ENCODE measurements around the gene SEC24C.

GRCh38 chr10:73743327-73743904 is 756 bp upstream of the SEC24C start:
- no peak for TF ChIP-seq SP1 (IDR thresholded peaks at IDR 0.05)
- no peak for TF ChIP-seq BHLHE40 (IDR thresholded peaks at IDR 0.05; ENCODE audit: borderline replicate concordance)
- no peak for TF ChIP-seq NFRKB (IDR thresholded peaks at IDR 0.05)
- no peak for TF ChIP-seq CTBP1 (IDR thresholded peaks at IDR 0.05; ENCODE audit: borderline replicate concordance)
- no peak for TF ChIP-seq HDGF (IDR thresholded peaks at IDR 0.05; ENCODE audit: borderline replicate concordance)
- TF ChIP-seq TARDBP (IDR thresholded peaks at IDR 0.05), result no peak
- TF ChIP-seq FOXM1 (IDR thresholded peaks at IDR 0.05; ENCODE audit: borderline replicate concordance), result no peak
- no peak for TF ChIP-seq ARNT (IDR thresholded peaks at IDR 0.05)
- TF ChIP-seq ZNF384 (IDR thresholded peaks at IDR 0.05), result no peak
- TF ChIP-seq SUZ12 (IDR thresholded peaks at IDR 0.05), result no peak
- no peak for TF ChIP-seq FOXK2 (IDR thresholded peaks at IDR 0.05)
- no peak for TF ChIP-seq FOXA1 (IDR thresholded peaks at IDR 0.05)
